DOHH2 (cell line): ENCODE data around the gene ADGB.

Experiments
- H3F3A ChIP-seq: fragments of 200-600 bp; sonication (generic), shearing (Covaris generic); 2 replicates; pipeline ENCODE4 v1.6.0; 2016; ENCODE audit warnings: antibody characterized with exemption, mild to moderate bottlenecking; ENCODE audit not compliant: control insufficient read depth, insufficient read depth
- H3K27ac ChIP-seq: fragments of 200-600 bp; sonication (generic); 2 replicates; pipeline ENCODE4 v1.5.1; 2014; ENCODE audit warnings: low read depth, mild to moderate bottlenecking, low read length, moderate library complexity
- H3K27me3 ChIP-seq: fragments of 200-600 bp; sonication (generic); 2 replicates; pipeline ENCODE4 v1.6.1; 2014; ENCODE audit warnings: mild to moderate bottlenecking, low read length, mixed read lengths; ENCODE audit not compliant: control insufficient read depth
- H3K36me3 ChIP-seq: fragments of 200-600 bp; sonication (generic); 2 replicates; pipeline ENCODE4 v1.6.1; 2014; ENCODE audit warnings: mild to moderate bottlenecking, low read length, moderate library complexity, mixed read lengths; ENCODE audit not compliant: control insufficient read depth
- H3K4me1 ChIP-seq: fragments of 200-600 bp; sonication (generic); 2 replicates; pipeline ENCODE4 v1.6.1; 2014; ENCODE audit warnings: mild to moderate bottlenecking, low read length, mixed read lengths; ENCODE audit not compliant: control insufficient read depth
- H3K4me2 ChIP-seq: fragments of 200-600 bp; sonication (generic); 2 replicates; pipeline ENCODE4 v1.6.0; 2014; ENCODE audit warnings: mild to moderate bottlenecking, low read length, moderate library complexity
- H3K4me3 ChIP-seq: fragments of 200-600 bp; sonication (generic); 2 replicates; pipeline ENCODE4 v1.5.1; 2014; ENCODE audit warnings: mild to moderate bottlenecking, low read length, mixed read lengths
- H3K79me2 ChIP-seq: fragments of 200-600 bp; sonication (generic); 2 replicates; pipeline ENCODE4 v1.6.1; 2014; ENCODE audit warnings: mild to moderate bottlenecking, low read length, mixed read lengths; ENCODE audit not compliant: control insufficient read depth
- H3K9me2 ChIP-seq: fragments of 200-600 bp; sonication (generic); replicated peaks from 2 replicates; pipeline ENCODE4 v1.6.1; 2014; ENCODE audit warnings: mild to moderate bottlenecking, low read length, mixed read lengths; ENCODE audit not compliant: control insufficient read depth
- H3K9me3 ChIP-seq: fragments of 200-600 bp; sonication (generic); 2 replicates; pipeline ENCODE4 v1.6.1; 2014; ENCODE audit warnings: antibody characterized with exemption, low read length, mixed read lengths; ENCODE audit not compliant: control insufficient read depth, insufficient read depth
- H4K20me1 ChIP-seq: fragments of 200-600 bp; sonication (generic); 2 replicates; pipeline ENCODE4 v1.6.0; 2014; ENCODE audit warnings: low read depth, mild to moderate bottlenecking, antibody characterized with exemption, low read length, moderate library complexity; ENCODE audit not compliant: control insufficient read depth, insufficient read depth
- EZH2phosphoT487 ChIP-seq: fragments of 200-600 bp; sonication (generic); IDR thresholded peaks from 2 replicates; pipeline ENCODE4 v1.6.1; 2017; ENCODE audit warnings: borderline replicate concordance, mild to moderate bottlenecking, antibody characterized with exemption, low read length, moderate library complexity, mixed read lengths
- TF ChIP-seq, protein P1 (sequence below): fragments of 200-600 bp; sonication (generic); IDR thresholded peaks from one replicate; pipeline ENCODE4 v1.5.1; 2014; ENCODE audit warnings: antibody characterized with exemption, mild to moderate bottlenecking, low read depth, low read length; ENCODE audit not compliant: poor library complexity, severe bottlenecking

ADGB gene

GRCh38 chr6:146593986-146594385 lies 4.8 kb upstream of the ADGB start:
- Histone ChIP-seq H3K4me2 (no peak overlapping the region), H4K20me1 (no peaks in the 10 kb centered on the region), H3K27me3 (no peaks in the 10 kb centered on the region), H3F3A (no peaks in the 10 kb centered on the region), H3K9me3 (no peaks in the 10 kb centered on the region), H3K4me3 (no peak overlapping the region), H3K36me3 (no peaks in the 10 kb centered on the region), H3K4me1 (peaks cover 4% of the 10 kb centered on the region), H3K79me2 (no peaks in the 10 kb centered on the region), H3K27ac (no peak overlapping the region), H3K9me2 (no peaks in the 10 kb centered on the region)
- TF ChIP-seq, protein P1, sequence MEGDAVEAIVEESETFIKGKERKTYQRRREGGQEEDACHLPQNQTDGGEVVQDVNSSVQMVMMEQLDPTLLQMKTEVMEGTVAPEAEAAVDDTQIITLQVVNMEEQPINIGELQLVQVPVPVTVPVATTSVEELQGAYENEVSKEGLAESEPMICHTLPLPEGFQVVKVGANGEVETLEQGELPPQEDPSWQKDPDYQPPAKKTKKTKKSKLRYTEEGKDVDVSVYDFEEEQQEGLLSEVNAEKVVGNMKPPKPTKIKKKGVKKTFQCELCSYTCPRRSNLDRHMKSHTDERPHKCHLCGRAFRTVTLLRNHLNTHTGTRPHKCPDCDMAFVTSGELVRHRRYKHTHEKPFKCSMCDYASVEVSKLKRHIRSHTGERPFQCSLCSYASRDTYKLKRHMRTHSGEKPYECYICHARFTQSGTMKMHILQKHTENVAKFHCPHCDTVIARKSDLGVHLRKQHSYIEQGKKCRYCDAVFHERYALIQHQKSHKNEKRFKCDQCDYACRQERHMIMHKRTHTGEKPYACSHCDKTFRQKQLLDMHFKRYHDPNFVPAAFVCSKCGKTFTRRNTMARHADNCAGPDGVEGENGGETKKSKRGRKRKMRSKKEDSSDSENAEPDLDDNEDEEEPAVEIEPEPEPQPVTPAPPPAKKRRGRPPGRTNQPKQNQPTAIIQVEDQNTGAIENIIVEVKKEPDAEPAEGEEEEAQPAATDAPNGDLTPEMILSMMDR = no peak
- no peak for TF ChIP-seq EZH2phosphoT487

- Histone ChIP-seq H3K27me3 (no peaks in the 10 kb centered on the region), H3K9me3 (no peaks in the 10 kb centered on the region), H3K4me2 (no peak overlapping the region), H4K20me1 (no peaks in the 10 kb centered on the region), H3K4me1 (peaks cover 4% of the 10 kb centered on the region), H3K79me2 (no peaks in the 10 kb centered on the region), H3K36me3 (no peaks in the 10 kb centered on the region), H3F3A (no peaks in the 10 kb centered on the region), H3K4me3 (no peak overlapping the region), H3K9me2 (no peaks in the 10 kb centered on the region), H3K27ac (no peak overlapping the region)
- TF ChIP-seq, protein P1 = no peak
- TF ChIP-seq EZH2phosphoT487 = no peak
Measured at GRCh38 chr6:146594495-146594894, 4.3 kb upstream of the ADGB start.

DNA sequence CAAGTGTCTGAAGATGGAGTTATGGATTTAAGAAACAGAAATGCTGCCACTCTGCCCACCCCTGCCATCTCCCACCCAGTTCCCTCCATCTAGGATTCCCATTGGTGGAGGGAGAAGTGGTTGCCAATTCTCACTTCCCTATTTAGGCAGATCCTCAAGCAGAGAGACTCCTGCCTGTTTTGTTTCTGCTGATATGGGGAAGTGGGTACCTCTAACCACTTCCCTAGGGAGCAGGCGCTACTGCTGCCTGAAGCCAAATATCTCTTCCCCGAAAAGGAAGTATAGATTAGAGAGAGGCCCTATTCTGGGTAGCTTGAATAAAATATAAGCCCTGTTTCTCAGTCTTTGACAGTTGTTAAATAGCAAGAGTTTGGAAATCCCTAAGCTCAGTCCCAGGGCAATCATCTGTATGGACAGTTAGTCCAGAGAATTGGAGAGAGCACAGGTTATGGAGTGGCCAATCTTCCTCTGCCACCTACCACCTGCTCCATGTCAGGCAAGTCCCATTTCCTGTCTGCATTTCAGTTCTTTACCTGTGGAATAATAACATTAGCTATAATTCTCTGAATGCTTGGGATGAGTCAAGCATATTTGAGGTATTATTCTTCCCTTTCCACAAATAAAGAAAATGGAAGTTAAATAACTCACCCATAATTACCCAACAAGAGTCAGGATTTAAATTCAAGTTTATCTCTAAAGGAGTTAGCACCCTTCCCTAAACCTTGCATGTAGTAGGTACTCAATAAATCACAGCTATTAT lies 2.6 kb upstream of the ADGB start:
- Histone ChIP-seq H3K79me2 (no peaks in the 10 kb centered on the region), H3K4me2 (no peak overlapping the region), H3K4me3 (no peak overlapping the region), H3F3A (no peaks in the 10 kb centered on the region), H3K27me3 (no peaks in the 10 kb centered on the region), H3K4me1 (peaks cover 4% of the 10 kb centered on the region), H3K27ac (no peak overlapping the region), H3K9me2 (no peaks in the 10 kb centered on the region), H3K9me3 (no peaks in the 10 kb centered on the region), H4K20me1 (no peaks in the 10 kb centered on the region), H3K36me3 (no peaks in the 10 kb centered on the region)
- no peak for TF ChIP-seq EZH2phosphoT487
- TF ChIP-seq, protein P1 = no peak
